GM10266 (cell line): ENCODE results near the gene TUBB6.

ENCODE experiments used
- DNase-seq: peaks from one replicate; pipeline ENCODE4 v3.0.0; 2012; ENCODE audit errors: extremely low spot score
- TF ChIP-seq, protein P1 (sequence below): IDR thresholded peaks from 2 replicates; pipeline ENCODE4 v1.5.1; 2012; ENCODE audit warnings: mild to moderate bottlenecking, low read depth; ENCODE audit not compliant: control insufficient read depth, insufficient read depth; ENCODE audit errors: missing control alignments

The TUBB6 gene

DNA sequence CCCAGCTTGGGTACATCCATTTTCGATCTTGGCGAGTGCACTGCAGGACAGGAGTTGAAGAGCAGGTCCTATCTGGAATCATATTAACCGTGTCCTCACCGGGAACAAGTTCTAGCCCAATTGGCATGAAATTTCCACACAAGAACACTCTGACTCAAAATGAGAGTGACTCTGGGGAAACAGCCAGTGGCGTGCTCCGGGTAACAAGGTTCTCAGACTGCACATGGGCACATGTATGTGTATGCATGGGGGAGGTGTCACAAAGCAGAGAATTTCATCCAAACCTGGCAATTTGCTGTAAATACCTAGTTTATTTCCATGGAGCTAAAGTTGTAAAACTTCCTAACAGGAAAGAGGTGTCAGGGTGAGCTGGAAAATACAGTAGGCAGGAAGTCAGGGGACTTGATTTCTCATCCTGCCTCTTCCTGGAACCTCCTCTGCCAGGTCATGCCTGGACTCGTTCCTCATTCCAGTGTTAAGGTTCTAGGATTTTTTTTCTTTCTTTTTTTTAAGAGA is 1.7 kb downstream of the TUBB6 start:
- TF ChIP-seq, protein P1, sequence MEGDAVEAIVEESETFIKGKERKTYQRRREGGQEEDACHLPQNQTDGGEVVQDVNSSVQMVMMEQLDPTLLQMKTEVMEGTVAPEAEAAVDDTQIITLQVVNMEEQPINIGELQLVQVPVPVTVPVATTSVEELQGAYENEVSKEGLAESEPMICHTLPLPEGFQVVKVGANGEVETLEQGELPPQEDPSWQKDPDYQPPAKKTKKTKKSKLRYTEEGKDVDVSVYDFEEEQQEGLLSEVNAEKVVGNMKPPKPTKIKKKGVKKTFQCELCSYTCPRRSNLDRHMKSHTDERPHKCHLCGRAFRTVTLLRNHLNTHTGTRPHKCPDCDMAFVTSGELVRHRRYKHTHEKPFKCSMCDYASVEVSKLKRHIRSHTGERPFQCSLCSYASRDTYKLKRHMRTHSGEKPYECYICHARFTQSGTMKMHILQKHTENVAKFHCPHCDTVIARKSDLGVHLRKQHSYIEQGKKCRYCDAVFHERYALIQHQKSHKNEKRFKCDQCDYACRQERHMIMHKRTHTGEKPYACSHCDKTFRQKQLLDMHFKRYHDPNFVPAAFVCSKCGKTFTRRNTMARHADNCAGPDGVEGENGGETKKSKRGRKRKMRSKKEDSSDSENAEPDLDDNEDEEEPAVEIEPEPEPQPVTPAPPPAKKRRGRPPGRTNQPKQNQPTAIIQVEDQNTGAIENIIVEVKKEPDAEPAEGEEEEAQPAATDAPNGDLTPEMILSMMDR = no peak

DNA sequence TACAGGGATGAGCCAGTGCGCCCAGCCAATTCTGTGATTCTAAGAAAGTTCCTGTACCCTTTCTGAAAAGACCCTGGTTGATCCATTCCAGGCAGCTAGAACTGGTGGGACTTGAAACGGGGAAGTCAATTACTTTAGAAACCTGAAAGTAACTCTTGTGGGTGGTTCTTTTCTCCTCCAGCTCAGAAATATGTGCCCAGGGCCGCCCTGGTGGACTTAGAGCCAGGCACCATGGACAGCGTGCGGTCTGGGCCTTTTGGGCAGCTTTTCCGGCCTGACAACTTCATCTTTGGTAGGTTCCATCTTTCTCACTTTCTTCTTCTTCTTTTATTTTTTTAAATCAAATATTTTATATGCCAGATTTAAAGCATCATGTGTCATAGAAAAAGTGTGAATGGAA is 2.7 kb downstream of the TUBB6 start:
- TF ChIP-seq, protein P1 = no peak
- no peak for DNase-seq

More for the DNA sequence above, 1.7 kb downstream of the TUBB6 start:
- no peak for DNase-seq

DNA sequence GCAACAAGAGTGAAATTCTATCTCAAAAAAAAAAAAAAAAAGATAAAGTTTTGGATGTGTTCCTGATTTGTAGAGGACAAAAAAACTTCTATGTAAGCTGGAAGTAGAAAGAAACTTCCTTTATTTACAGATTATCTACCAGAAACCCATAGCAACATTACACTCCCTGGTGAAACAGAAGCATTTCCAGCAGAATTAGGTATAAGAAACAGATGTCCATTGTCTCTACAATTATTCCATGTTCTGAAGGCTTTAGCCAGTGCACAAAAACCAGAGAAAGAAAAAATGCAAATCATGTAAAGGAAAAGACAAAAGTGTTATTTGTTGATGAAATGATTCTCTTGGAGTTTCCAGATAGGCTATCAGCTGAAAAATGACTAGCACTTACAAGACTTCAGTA is 4.9 kb downstream of the TUBB6 start:
- TF ChIP-seq, protein P1 = no peak
- DNase-seq = no peak

DNA sequence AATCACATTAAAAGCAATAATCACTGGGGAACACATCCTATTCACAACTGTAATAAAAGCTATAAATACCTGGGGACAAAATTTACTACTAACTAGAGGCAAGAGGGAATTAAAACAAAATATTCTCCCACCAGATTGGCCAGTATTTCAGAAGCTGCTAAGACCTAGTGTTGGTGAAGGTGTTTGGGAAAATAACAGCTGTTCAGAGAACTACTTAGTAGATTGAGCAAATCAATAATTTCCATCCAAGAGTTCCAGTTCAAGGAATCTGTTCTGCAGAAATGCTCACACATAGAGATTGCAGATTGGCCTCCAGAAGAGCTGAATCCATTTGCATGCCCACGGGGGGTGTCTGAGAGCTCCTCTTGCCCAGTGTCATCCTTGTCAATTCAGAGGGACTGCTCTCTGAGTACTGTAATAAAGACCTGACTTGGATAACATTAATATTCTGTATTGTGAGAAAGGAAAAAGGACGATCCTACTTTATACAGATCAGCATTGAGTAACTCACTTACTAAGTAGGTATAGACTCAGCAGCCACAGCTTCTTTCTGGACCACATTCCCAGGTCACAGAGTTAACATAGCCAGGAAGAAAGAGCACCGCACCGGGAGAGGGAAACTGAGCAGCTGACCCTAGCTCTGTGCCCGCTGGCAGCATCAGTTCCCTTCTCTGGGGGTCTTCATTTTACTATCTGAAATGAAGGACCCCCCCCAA is 5.6 kb downstream of the TUBB6 start:
- no peak for DNase-seq
- TF ChIP-seq, protein P1 = no peak

DNA sequence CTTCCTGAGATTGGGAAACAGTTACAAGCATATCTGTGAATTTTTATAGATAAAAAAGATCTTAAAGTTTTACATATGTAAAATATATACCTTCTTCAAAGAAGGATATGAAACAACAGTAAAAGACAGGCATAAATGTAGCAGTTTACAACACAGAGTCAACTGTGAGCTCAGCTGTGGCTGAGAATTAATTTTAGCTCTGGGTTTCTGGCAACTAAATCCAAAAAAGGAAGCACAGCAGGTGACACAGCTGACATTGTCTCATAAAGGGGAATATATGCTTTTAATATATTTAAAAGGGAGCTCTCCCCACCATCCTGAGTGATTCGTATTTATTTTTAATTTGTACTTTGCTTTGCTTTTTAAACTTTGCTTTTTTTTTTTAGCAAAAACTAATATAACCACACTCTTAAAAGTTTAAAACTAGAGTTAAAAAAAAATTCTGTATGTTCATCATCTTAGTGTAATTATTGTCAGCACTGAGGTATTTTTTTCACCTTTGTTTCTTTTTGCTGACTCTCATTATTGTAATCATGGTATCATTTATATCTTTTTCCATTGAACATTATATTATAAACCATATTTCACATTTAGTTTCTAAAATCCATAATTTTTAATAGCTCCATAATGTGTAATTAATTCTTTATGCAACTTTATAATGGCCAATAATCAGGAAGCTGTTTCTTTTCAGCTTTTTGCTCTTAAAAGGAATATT is 6.7 kb downstream of the TUBB6 start:
- TF ChIP-seq, protein P1 = no peak
- peak; percentile 55 for DNase-seq

DNA sequence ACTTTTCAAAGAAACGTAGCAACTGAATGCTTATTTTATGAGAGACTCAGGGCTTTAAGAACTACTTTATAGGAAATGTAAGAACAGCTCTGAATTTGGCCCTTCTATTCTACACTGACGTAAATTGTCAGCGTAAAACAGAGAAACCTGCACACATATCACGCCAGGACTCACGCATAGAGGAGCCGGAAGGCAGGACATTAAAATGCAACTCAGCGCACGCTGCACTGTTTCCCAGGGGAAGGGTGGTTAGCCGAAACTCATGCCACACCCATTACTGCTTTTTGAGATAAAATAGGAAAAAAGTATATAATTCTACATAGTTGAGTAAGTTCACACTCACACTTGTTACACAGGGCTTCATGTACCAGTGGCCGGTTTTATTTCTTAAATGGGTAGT is 7.4 kb downstream of the TUBB6 start:
- TF ChIP-seq, protein P1 = no peak
- DNase-seq = no peak

DNA sequence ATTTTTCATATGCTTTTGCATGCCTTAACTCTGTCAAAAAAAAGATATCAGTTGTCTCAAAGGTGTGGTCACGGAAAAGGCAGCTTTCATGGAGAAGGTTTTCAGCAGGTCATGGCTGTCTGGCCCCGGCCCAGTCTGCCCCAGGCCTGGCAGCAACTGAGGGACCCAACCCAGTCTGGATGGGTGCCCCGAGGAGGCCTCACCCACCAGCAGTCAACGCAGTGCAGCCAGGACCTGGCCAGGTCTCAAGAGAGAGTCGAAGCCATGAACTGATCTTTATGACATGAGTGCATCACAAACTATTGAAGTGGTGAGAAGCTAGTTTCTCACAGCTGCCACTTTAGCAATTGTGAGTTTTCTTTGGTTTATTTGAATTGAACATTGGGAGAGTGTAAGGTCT is 7.9 kb downstream of the TUBB6 start:
- DNase-seq = no peak
- TF ChIP-seq, protein P1 = no peak
